Measurements from ENCODE around the gene OLIG1. TPM values are rescaled to one million over a fixed set of nuclear protein-coding genes. Genes with fewer than 3 reads are reported as not detected.

Gene OLIG1
- total RNA-seq, result not detected in 2 replicates

DNA sequence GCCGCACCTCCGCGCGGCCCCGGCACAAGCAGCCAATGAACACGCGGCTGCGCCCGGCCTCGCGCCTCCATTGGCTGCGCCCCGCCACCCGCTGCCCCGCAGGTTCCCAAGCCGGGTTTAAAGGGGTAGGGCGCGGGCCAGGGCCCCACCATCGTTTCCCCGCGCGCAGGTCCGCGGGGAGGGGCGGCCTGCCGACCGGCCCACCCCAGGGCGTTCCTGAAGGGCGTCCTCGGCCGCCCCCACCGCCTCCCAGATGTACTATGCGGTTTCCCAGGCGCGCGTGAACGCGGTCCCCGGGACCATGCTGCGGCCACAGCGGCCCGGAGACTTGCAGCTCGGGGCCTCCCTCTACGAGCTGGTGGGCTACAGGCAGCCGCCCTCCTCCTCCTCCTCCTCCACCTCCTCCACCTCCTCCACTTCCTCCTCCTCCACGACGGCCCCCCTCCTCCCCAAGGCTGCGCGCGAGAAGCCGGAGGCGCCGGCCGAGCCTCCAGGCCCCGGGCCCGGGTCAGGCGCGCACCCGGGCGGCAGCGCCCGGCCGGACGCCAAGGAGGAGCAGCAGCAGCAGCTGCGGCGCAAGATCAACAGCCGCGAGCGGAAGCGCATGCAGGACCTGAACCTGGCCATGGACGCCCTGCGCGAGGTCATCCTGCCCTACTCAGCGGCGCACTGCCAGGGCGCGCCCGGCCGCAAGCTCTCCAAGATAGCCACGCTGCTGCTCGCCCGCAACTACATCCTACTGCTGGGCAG lies at the start of gene OLIG1:
TSS of gene OLIG1 (plus strand) at position 148 of the 750 bp plus-strand sequence. CDS start at position 254, 106 bp downstream.

DNA sequence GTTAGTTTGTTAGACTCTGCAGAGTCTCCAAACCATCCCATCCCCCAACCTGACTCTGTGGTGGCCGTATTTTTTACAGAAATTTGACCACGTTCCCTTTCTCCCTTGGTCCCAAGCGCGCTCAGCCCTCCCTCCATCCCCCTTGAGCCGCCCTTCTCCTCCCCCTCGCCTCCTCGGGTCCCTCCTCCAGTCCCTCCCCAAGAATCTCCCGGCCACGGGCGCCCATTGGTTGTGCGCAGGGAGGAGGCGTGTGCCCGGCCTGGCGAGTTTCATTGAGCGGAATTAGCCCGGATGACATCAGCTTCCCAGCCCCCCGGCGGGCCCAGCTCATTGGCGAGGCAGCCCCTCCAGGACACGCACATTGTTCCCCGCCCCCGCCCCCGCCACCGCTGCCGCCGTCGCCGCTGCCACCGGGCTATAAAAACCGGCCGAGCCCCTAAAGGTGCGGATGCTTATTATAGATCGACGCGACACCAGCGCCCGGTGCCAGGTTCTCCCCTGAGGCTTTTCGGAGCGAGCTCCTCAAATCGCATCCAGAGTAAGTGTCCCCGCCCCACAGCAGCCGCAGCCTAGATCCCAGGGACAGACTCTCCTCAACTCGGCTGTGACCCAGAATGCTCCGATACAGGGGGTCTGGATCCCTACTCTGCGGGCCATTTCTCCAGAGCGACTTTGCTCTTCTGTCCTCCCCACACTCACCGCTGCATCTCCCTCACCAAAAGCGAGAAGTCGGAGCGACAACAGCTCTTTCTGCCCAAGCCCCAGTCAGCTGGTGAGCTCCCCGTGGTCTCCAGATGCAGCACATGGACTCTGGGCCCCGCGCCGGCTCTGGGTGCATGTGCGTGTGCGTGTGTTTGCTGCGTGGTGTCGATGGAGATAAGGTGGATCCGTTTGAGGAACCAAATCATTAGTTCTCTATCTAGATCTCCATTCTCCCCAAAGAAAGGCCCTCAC lies 44.2 kb upstream of the OLIG1 start, which contains the start of gene OLIG2:
TSS of gene OLIG2 (plus strand) at position 447 of the 954 bp plus-strand sequence. CDS start 928 bp downstream, outside the sequence.

Other genes with a start within 250 kb of the OLIG1 start
- not detected in 2 replicates for gene OLIG2, start 44.2 kb upstream of the OLIG1 start, total RNA-seq
- gene IFNAR2, start 159.8 kb downstream of the OLIG1 start, total RNA-seq, result 10.4 and 15.3 TPM in 2 replicates
- 28.9 and 48.2 TPM in 2 replicates for gene IL10RB, start 196.2 kb downstream of the OLIG1 start, total RNA-seq

Measured in epithelial cell of umbilical artery (primary cell).